Right forelimb (tissue), 1 donor: ENCODE measurements around the gene ACSS1.

Experiments
- DNase-seq: peaks from one replicate; pipeline ENCODE4 v3.0.0-alpha.2; 2018

ACSS1 gene

GRCh38 chr20:24970030-24970553 lies 87.8 kb downstream of the ACSS1 start:
- DNase-seq: no peak

GRCh38 chr20:24969186-24970029 lies 88.5 kb downstream of the ACSS1 start:
- no peak for DNase-seq

- no peak for DNase-seq
Measured at GRCh38 chr20:24968278-24968800, 89.6 kb downstream of the ACSS1 start.

- DNase-seq: no peak
Measured at GRCh38 chr20:24966317-24967012, 91.5 kb downstream of the ACSS1 start.

- no peak for DNase-seq
Measured at GRCh38 chr20:24965065-24965919, 92.6 kb downstream of the ACSS1 start.

GRCh38 chr20:24964506-24964840 lies 93.5 kb downstream of the ACSS1 start:
- no peak for DNase-seq

- DNase-seq: no peak
Measured at GRCh38 chr20:24963672-24964505, 94.0 kb downstream of the ACSS1 start.

GRCh38 chr20:24962510-24962909 lies 95.4 kb downstream of the ACSS1 start:
- no peak for DNase-seq

- no peak for DNase-seq
Measured at GRCh38 chr20:24962182-24962492, 95.8 kb downstream of the ACSS1 start.

- DNase-seq: no peak
Measured at GRCh38 chr20:24961384-24962181, 96.4 kb downstream of the ACSS1 start.

GRCh38 chr20:24960861-24961260 lies 97.1 kb downstream of the ACSS1 start:
- DNase-seq: no peak

- peak; percentile 20 for DNase-seq
Measured at GRCh38 chr20:24960302-24960801, 97.6 kb downstream of the ACSS1 start.

GRCh38 chr20:24959591-24960301 lies 98.2 kb downstream of the ACSS1 start:
- DNase-seq: peak; percentile 24

- DNase-seq: peak; percentile 22
Measured at GRCh38 chr20:24958506-24959385, 99.2 kb downstream of the ACSS1 start.

- DNase-seq: peak; percentile 34
Measured at GRCh38 chr20:24957326-24958016, 100.5 kb downstream of the ACSS1 start.
